IMR-90 (cell line): Measurements from ENCODE around the gene UNC93B1.

Experiments used
- CTCF ChIP-seq: conservative IDR thresholded peaks from 2 replicates; pipeline ENCODE4 v1.5.1; 2012; ENCODE audit warnings: mild to moderate bottlenecking, low read depth, low read length, improper control_type of control experiment
- POLR2A ChIP-seq: IDR thresholded peaks from 2 replicates; pipeline ENCODE4 v1.6.1; 2012; ENCODE audit warnings: mild to moderate bottlenecking, low read depth, low read length
- RAD21 ChIP-seq: IDR thresholded peaks from 2 replicates; pipeline ENCODE4 v1.6.1; 2012; ENCODE audit warnings: low read length, improper control_type of control experiment
- RCOR1 ChIP-seq: IDR thresholded peaks from 2 replicates; pipeline ENCODE4 v1.6.1; 2012; ENCODE audit warnings: mild to moderate bottlenecking, low read length, improper control_type of control experiment; ENCODE audit not compliant: insufficient replicate concordance
- USF2 ChIP-seq: fragments of 150-350 bp; IDR thresholded peaks from 2 replicates; pipeline ENCODE4 v1.6.1; 2017; ENCODE audit warnings: mild to moderate bottlenecking, antibody characterized with exemption, low read length, low read depth

GRCh38 chr11:68024508-68024907, 20.6 kb upstream of the UNC93B1 start:
- no peak for TF ChIP-seq CTCF
- TF ChIP-seq USF2: no peak
- no peak for TF ChIP-seq RAD21
- TF ChIP-seq POLR2A: no peak
- no peak for TF ChIP-seq RCOR1
